GM18511 (cell line): Measurements from ENCODE around the gene ZNF672.
"Not testable (repeated sequence)": the region's sequence is repeated elsewhere in the genome, so short reads cannot be mapped to it uniquely, and the experiment has no call there.

Experiments
- ATAC-seq: cut with Tn5 transposase; IDR thresholded peaks from one replicate; pipeline ENCODE4 v1.9.1; 2021; ENCODE audit warnings: mild to moderate bottlenecking, moderate library complexity; ENCODE audit not compliant: unreplicated experiment

Gene ZNF672

GRCh38 chr1:248852481-248853405 is 14.7 kb downstream of the ZNF672 start:
- ATAC-seq = peak; percentile 41

- ATAC-seq = no peak
These were observed 15.8 kb downstream of the ZNF672 start for GRCh38 chr1:248853663-248854375.

GRCh38 chr1:248855580-248855979 is 17.6 kb downstream of the ZNF672 start:
- no peak for ATAC-seq

GRCh38 chr1:248856176-248856575 is 18.2 kb downstream of the ZNF672 start:
- ATAC-seq = no peak

- no peak for ATAC-seq
These were observed 19.2 kb downstream of the ZNF672 start for GRCh38 chr1:248857201-248857600.

GRCh38 chr1:248857749-248858095 is 19.7 kb downstream of the ZNF672 start:
- ATAC-seq = no peak

- ATAC-seq = peak; percentile 57
These were observed 20.3 kb downstream of the ZNF672 start for GRCh38 chr1:248858096-248858890.

GRCh38 chr1:248858891-248859889 is 21.2 kb downstream of the ZNF672 start, which contains the start of gene ZNF692:
Gene ZNF692, minus strand, starts transcription at chr1:248859085. Its CDS starts 776 bp downstream, at chr1:248858309.
- ATAC-seq = peak; percentile 75

GRCh38 chr1:248860007-248860406 is 22.0 kb downstream of the ZNF672 start:
- no peak for ATAC-seq

- ATAC-seq = no peak
These were observed 23.6 kb downstream of the ZNF672 start for GRCh38 chr1:248861616-248862015.

- ATAC-seq = peak; percentile 14
These were observed 24.6 kb downstream of the ZNF672 start for GRCh38 chr1:248862695-248862997.

GRCh38 chr1:248862998-248863881 is 25.2 kb downstream of the ZNF672 start:
- ATAC-seq = peak; percentile 67

- ATAC-seq = no peak
These were observed 33.9 kb downstream of the ZNF672 start for GRCh38 chr1:248871837-248872401.

GRCh38 chr1:248872752-248873408 is 34.9 kb downstream of the ZNF672 start:
- peak; percentile 53 for ATAC-seq

- ATAC-seq = peak; percentile 84
These were observed 35.5 kb downstream of the ZNF672 start for GRCh38 chr1:248873409-248873992.

GRCh38 chr1:248873993-248874533 is 36.0 kb downstream of the ZNF672 start:
- ATAC-seq = peak; percentile 73

GRCh38 chr1:248881261-248881660 is 43.2 kb downstream of the ZNF672 start:
- no peak for ATAC-seq

- ATAC-seq = not testable (repeated sequence)
These were observed 44.4 kb downstream of the ZNF672 start for GRCh38 chr1:248882427-248882826.
